Measurements from ENCODE around the gene CLDN6. TPM values are rescaled to one million over a fixed set of nuclear protein-coding genes. Genes with fewer than 3 reads are reported as not detected.
A peak's percentile ranks its signal among the peaks of the same experiment; 100 is the strongest.

The CLDN6 gene
- total RNA-seq, 1 donor from 2014 or later, result not detected

DNA sequence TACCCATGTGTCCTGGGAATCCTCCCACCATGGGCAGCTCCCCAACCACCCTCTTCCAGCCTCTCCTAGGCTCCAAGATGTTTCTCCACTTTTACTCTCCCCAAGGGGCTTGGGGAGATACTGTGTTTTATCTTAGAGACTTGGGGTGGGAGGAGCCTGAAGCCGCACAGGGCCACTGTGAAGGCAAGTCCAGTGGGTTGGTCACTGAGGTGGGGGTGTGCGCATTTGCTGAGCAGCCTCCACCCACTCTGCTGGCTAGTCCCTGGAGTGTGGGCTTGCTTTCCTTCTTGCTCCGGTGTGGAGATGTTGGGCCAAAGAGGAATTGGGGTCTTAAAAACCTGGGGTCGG is 9.3 kb downstream of the CLDN6 start:
- DNase-seq, result no peak
- peaks cover 64% of the 10 kb centered on the region for H3K27me3 ChIP-seq (ENCODE audit: low read depth)
- no peaks in the 10 kb centered on the region for H3K9me3 ChIP-seq
- H3K27ac ChIP-seq, result peak overlapping the region; percentile 59
- intact Hi-C loops (cut with DNase I), result no loop called here
- H3K4me1 ChIP-seq, result peaks cover 32% of the 10 kb centered on the region
- TF ChIP-seq CTCF (IDR thresholded peaks at IDR 0.05), result no peak
- H3K4me3 ChIP-seq, result peak overlapping the region; percentile 15
- H3K36me3 ChIP-seq, result no peaks in the 10 kb centered on the region
- no peak for ATAC-seq

DNA sequence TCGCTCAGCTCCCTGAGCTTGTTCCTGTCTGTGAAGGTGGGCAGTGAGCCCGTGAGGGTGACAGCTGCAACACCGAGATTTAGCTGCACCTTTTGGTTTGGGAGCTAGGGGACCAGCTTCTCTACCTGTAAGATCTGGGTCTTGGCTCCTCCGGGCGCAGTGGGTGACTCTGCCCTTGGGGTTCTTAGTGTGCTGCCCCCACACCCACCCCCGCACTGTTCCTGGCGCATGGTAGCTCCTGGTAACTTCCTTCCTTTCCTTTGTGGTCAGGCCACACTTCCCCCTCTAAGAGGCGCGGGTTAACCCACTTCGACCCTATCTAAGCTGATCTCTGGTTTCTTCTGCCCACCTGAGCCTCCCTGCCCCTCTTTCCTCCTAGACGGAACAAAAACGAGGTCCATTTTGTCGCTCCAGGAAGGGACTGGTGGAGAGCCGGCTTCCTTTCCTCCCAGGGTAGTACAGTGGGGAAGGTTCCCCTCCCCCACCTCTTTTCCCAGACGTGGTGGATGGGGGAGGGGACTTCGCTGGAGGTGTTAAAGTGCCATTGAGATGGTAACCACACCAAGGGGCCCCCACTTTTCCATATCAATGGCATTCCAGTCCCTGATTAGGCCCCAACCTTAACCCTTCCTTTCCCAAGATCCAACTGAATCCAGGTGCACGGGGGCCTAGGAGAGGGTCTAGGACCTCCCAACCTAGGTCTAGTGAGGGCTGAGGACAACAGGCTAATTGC is 9.9 kb downstream of the CLDN6 start:
- H3K36me3 ChIP-seq, result no peaks in the 10 kb centered on the region
- ATAC-seq, result no peak
- peak overlapping the region; percentile 15 for H3K4me3 ChIP-seq
- no peaks in the 10 kb centered on the region for H3K9me3 ChIP-seq
- DNase-seq, result peak; percentile 75
- peak overlapping the region; percentile 59 for H3K27ac ChIP-seq
- intact Hi-C loops (cut with DNase I), result no loop called here
- H3K4me1 ChIP-seq, result peaks cover 32% of the 10 kb centered on the region
- no peak for TF ChIP-seq CTCF (IDR thresholded peaks at IDR 0.05)
- H3K27me3 ChIP-seq (ENCODE audit: low read depth), result peaks cover 59% of the 10 kb centered on the region

GRCh38 chr16:3007059-3007956 is 10.7 kb downstream of the CLDN6 start:
- Histone ChIP-seq H3K27ac (peak overlapping the region; percentile 59), H3K9me3 (no peaks in the 10 kb centered on the region), H3K4me1 (peaks cover 32% of the 10 kb centered on the region), H3K4me3 (peak overlapping the region; percentile 15), H3K27me3 (ENCODE audit: low read depth) (peaks cover 50% of the 10 kb centered on the region), H3K36me3 (no peaks in the 10 kb centered on the region)
- intact Hi-C loops (cut with DNase I), result no loop called here
- no peak for TF ChIP-seq CTCF (IDR thresholded peaks at IDR 0.05)
- DNase-seq (no peak), ATAC-seq (no peak)

- H3K27me3 ChIP-seq (ENCODE audit: low read depth), result peaks cover 33% of the 10 kb centered on the region
- H3K4me3 ChIP-seq, result peak overlapping the region; percentile 49
- TF ChIP-seq CTCF (IDR thresholded peaks at IDR 0.05), result no peak
- peaks cover 32% of the 10 kb centered on the region for H3K4me1 ChIP-seq
- H3K36me3 ChIP-seq, result no peaks in the 10 kb centered on the region
- DNase-seq (no peak), ATAC-seq (peak; percentile 12 to 35)
- no peaks in the 10 kb centered on the region for H3K9me3 ChIP-seq
- intact Hi-C loops (cut with DNase I), result no loop called here
- H3K27ac ChIP-seq, result peak overlapping the region; percentile 73
These were observed 13.2 kb downstream of the CLDN6 start for GRCh38 chr16:3004781-3005284.

DNA sequence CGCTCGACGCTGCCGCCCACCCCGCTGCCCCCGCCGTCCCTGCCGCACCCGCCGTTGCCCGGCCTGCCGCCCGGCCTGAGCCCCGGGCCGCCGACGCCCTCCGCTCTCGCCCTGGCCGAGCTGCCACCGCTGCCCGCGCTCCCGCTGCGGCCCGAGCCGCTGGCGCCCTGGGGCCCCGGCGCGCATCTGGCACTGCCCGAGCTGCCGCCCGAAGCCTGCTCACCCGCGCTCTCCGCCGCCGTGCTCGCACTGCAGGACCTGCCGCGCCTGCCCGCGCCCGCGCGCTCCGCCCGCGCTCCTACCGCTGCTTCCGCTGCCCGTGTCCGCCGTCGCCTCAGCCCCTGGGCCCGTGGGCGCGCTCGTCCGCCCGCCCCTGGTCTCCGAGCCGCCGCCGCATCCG is 13.7 kb downstream of the CLDN6 start:
- Histone ChIP-seq H3K27ac (no peak overlapping the region), H3K4me3 (peak overlapping the region; percentile 49), H3K4me1 (peaks cover 29% of the 10 kb centered on the region), H3K9me3 (no peaks in the 10 kb centered on the region), H3K27me3 (ENCODE audit: low read depth) (peaks cover 28% of the 10 kb centered on the region), H3K36me3 (no peaks in the 10 kb centered on the region)
- no peak for TF ChIP-seq CTCF (IDR thresholded peaks at IDR 0.05)
- DNase-seq (no peak), ATAC-seq (no peak)
- intact Hi-C loops (cut with DNase I), result no loop called here
